Stomach smooth muscle (tissue), 2 donors: ENCODE measurements around the gene RAB22A.
A peak's percentile ranks its signal among the peaks of the same experiment; 100 is the strongest.

Experiments
- H3K27ac ChIP-seq: one replicate; pipeline ENCODE4 v1.7.0; 2013; ENCODE audit warnings: mild to moderate bottlenecking, low read length, inconsistent platforms
- H3K27me3 ChIP-seq, 2 donors: one replicate each; pipeline ENCODE4 v1.7.0; 2013; ENCODE audit warnings: low read length in 2 of 2; ENCODE audit not compliant: insufficient read depth in 2 of 2, control insufficient read depth in 1 of 2
- H3K36me3 ChIP-seq, 2 donors: one replicate each; pipeline ENCODE4 v1.7.0; 2013; ENCODE audit warnings: low read length in 2 of 2; ENCODE audit not compliant: control insufficient read depth in 2 of 2, insufficient read depth in 2 of 2
- H3K4me1 ChIP-seq: one replicate; pipeline ENCODE4 v1.7.0; 2013; ENCODE audit warnings: low read length; ENCODE audit not compliant: control insufficient read depth, insufficient read depth
- H3K4me3 ChIP-seq, 2 donors: one replicate each; pipeline ENCODE4 v1.7.0; 2013; ENCODE audit warnings: low read length in 2 of 2
- H3K9ac ChIP-seq, 2 donors: one replicate each; pipeline ENCODE4 v1.7.0; 2013; ENCODE audit warnings: low read length in 2 of 2, mild to moderate bottlenecking in 1 of 2
- H3K9me3 ChIP-seq, 2 donors: one replicate each; pipeline ENCODE4 v1.7.0; 2013; ENCODE audit warnings: low read length in 2 of 2; ENCODE audit not compliant: control insufficient read depth in 2 of 2
- donor health status: healthy.
- donor health status: Pancreatic carcinoma.

Gene RAB22A

DNA sequence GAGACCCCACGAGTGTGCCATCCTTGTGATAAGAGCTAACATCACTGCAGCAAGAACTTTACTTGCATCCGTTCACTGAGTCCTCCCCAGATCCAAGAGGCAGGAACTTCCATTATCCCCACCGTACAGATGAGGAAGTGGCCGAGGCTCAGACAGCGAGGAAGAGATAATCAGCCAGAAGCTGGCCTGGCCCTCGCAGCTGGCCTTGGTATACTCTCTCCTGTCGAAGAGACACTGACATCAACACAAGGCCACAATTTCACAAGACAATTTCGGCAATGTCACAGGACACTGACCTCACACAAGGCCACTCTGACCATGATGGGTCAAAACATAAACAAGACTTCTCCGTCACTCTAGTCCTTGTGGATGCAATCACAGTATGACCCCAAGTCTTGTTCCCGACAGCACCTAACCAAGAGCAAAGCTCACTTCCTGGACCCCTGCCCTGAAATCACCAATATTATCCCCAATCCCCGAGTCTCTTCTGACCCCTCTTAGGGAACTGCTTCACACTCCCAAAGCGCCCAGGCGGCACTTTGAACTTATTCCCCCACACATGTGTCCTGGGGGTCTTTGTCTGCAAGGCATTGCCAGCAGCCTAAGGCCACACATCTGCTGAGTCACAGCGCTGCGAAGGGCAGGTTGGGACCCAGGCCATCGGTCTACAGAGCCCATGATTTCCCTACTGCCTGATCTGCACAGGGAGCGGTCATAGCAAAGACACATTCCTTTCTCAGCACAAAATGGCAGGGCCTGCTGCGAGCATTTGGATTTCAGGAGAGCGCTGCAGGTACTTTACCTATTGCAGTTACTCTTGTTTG is 64.7 kb downstream of the RAB22A start:
- Histone ChIP-seq H3K36me3 (no peaks in the 10 kb centered on the region), H3K27me3 (no peaks in the 10 kb centered on the region), H3K27ac (no peak overlapping the region), H3K4me3 (no peak overlapping the region), H3K4me1 (no peaks in the 10 kb centered on the region), H3K9ac (no peak overlapping the region), H3K9me3 (no peaks in the 10 kb centered on the region)

DNA sequence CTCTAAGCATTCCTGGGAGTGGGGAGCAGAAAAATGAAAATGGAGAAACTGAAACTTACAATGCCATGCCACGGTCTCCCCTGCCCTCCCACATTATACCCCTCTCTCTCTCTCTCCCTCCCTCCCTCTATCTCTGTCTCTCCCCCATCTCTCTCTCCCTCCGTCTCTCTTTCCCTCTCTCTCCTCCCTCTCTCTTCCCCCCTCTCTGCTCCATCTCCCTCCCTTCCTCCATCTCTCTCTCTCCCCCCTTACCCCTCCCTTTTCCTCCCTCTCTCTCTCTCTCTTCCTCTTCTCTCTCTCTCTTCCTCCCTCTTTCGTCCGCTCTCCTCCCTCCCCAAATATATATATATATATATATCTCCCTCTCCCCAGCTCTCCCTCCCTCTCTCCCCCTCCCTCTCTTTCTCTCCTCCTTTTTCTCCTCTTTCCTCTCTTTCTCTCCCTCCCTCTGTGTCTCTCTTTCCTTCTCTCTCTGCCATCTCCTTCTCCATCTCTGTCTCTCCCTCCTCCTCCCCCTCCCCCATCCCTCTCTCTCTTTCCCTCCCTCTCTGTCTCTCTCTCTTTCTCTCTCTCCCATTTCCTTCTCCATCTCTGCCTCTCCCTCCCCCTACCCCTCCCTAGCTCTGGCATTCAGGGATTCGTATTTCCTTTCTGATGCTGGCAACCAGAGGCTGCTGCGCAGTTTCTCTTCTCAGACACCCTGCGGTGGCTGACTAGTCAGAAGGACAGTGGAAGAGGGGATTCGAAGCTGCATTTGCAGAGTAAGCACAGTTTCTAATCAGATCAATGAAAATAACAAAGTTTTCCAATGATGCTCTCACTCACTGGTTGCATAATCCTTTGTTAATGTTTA is 65.6 kb downstream of the RAB22A start:
- H3K4me1 ChIP-seq = no peaks in the 10 kb centered on the region
- no peak overlapping the region for H3K9ac ChIP-seq
- H3K4me3 ChIP-seq = no peak overlapping the region
- no peaks in the 10 kb centered on the region for H3K27me3 ChIP-seq
- H3K9me3 ChIP-seq = no peaks in the 10 kb centered on the region
- H3K27ac ChIP-seq = no peak overlapping the region
- no peaks in the 10 kb centered on the region for H3K36me3 ChIP-seq

DNA sequence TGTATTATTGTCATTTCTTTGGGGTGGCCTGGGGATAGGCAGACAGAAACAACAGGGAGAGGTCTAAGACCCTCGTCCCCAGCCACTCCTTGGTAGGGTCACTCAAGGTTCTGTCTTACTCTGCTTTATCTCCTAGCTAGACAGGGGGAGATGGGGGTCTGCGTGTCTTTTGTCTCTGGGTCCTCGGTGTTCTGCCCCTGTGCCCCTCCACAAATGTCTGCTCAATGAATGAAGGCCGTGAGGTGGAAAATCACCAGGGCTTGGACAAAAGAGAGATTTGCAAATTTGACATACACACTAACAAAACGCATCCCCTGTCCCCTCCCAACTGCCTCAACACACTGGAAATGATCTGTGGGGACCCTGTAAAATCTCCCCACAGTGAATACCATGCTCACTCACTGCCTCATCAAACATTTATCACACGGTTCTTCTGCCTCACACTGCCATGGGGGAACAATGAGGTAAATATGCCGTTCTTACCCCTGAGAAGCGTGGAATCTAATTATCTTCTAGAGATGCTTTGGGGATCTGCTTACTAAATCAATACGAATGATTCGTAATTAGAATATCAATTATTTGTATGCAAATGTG is 66.3 kb downstream of the RAB22A start:
- Histone ChIP-seq H3K27ac (no peak overlapping the region), H3K4me3 (no peak overlapping the region), H3K36me3 (no peaks in the 10 kb centered on the region), H3K9me3 (peaks cover 0 to under 1% of the 10 kb centered on the region in 2 donors), H3K4me1 (no peaks in the 10 kb centered on the region), H3K27me3 (no peaks in the 10 kb centered on the region), H3K9ac (no peak overlapping the region)

DNA sequence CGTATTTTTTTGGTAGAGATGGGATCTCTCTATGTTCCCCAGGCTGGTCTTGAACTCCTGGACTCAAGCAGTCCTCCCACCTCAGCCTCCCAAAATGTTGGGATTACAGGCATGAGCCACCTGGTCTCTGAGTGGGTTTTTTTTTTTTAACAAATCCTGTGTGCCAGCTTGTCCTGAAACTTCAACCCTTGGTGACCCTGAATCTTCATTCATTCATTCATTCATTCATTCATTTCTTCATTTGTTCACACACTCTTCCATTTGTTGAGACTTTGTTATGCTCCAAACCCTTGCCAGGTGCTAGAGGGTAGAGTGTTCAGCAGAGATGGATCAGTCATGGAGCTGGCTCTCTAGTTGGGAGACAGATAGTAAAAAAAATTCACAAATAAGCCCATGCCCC is 67.5 kb downstream of the RAB22A start:
- no peaks in the 10 kb centered on the region for H3K27me3 ChIP-seq
- H3K9ac ChIP-seq = no peak overlapping the region
- peaks cover 0 to 3% of the 10 kb centered on the region in 2 donors for H3K9me3 ChIP-seq
- no peak overlapping the region for H3K27ac ChIP-seq
- no peaks in the 10 kb centered on the region for H3K36me3 ChIP-seq
- H3K4me1 ChIP-seq = no peaks in the 10 kb centered on the region
- no peak overlapping the region for H3K4me3 ChIP-seq

DNA sequence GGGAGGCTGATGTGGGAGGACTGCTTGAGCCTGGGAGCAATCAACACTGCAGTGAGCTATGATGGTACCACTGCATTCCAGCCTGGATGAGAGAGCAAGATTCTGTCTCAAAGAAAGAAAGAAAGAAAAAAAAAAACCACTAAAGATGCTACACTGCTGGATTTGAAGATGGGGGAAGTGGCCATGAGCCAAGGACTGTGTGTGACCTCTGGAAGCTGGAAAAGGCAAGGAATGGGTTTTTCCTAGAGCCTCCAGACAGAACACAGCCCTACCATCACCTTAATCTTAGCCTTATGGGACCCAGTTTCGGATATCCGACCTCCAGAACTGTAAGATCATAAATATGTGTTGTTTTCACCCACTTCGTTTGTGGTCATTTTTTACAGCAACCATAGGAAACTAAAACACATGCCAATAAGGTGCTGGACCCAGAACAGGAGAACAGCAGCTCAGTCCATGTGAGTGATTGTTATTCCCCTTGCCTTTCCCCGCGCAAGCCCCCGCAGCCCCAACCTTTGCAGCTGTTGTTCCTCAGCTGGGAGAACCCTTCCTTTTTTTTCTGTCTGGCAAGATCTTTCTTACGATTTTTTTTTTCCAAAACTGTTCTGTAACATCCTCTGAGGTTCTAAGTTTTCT is 68.4 kb downstream of the RAB22A start:
- peaks cover 2 to 3% of the 10 kb centered on the region in 2 donors for H3K9me3 ChIP-seq
- H3K4me1 ChIP-seq = no peaks in the 10 kb centered on the region
- H3K36me3 ChIP-seq = no peaks in the 10 kb centered on the region

DNA sequence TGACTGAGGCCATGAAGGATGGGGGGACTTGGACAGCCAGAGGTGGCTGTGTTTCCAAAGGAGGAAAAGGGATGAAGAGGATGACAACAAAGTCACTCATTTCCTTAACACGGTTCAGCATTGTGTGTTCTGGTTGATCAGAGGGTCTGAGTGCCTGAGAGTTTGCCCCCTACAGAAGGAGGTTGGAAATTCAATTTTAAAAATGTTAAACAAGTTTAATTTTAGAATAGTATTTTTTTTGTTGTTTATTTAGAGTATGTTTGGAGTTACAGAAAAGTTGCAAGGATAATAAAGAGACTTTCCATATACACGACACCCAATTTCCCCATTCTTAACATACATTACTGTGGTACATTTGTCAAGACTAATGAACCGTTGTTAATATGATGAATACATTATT is 69.2 kb downstream of the RAB22A start:
- Histone ChIP-seq H3K36me3 (no peaks in the 10 kb centered on the region), H3K27me3 (no peaks in the 10 kb centered on the region), H3K4me1 (no peaks in the 10 kb centered on the region), H3K9me3 (peaks cover 2 to 3% of the 10 kb centered on the region in 2 donors), H3K4me3 (no peak overlapping the region), H3K9ac (no peak overlapping the region), H3K27ac (no peak overlapping the region)

More for the DNA sequence above, 68.4 kb downstream of the RAB22A start:
- no peaks in the 10 kb centered on the region for H3K27me3 ChIP-seq
- no peak overlapping the region for H3K9ac ChIP-seq
- H3K4me3 ChIP-seq = no peak overlapping the region
- H3K27ac ChIP-seq = no peak overlapping the region

DNA sequence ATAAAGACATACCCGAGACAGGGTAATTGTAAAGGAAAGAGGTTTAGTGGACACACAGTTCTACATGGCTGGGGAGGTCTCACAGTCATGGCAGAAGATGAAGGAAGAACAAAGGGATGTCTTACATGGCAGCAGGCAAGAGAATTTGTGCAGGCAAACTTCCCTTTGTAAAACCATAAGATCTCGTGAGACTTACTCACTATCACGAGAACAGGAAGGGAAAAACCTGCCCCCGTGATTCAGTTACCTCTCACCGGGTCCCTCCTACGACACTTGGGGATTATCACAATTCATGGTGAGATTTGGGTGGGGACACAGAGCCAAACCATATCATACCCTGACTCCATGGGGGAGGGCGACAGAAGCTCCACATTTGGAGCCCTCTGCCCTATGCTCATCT is 72.1 kb downstream of the RAB22A start:
- H3K27ac ChIP-seq = no peak overlapping the region
- no peaks in the 10 kb centered on the region for H3K4me1 ChIP-seq
- peaks cover 2 to 3% of the 10 kb centered on the region in 2 donors for H3K9me3 ChIP-seq
- no peaks in the 10 kb centered on the region for H3K36me3 ChIP-seq
- no peak overlapping the region for H3K4me3 ChIP-seq
- H3K27me3 ChIP-seq = no peaks in the 10 kb centered on the region
- H3K9ac ChIP-seq = no peak overlapping the region

DNA sequence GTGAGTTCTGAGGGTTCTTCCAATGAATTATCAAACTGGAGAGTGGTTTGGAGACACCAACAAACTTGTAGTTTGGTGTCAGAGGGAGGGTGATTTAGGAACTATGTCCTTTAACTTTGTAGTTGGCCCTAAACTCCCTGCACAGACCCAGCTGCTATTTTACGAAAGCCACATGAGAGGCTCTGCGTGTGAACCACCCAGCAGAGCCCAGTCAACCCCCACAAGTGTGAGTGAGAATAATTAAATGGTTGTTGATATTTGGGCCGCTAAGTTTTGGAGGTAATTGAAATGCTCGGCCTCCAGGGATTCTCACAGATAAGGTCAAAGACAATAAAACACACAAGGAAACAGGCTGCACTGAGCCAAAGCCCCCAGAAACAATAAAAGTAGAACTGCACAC is 72.6 kb downstream of the RAB22A start:
- H3K36me3 ChIP-seq = no peaks in the 10 kb centered on the region
- no peak overlapping the region for H3K9ac ChIP-seq
- H3K27ac ChIP-seq = no peak overlapping the region
- H3K27me3 ChIP-seq = no peaks in the 10 kb centered on the region
- H3K4me3 ChIP-seq = no peak overlapping the region
- H3K4me1 ChIP-seq = no peaks in the 10 kb centered on the region
- H3K9me3 ChIP-seq = peaks cover 2 to 3% of the 10 kb centered on the region in 2 donors

DNA sequence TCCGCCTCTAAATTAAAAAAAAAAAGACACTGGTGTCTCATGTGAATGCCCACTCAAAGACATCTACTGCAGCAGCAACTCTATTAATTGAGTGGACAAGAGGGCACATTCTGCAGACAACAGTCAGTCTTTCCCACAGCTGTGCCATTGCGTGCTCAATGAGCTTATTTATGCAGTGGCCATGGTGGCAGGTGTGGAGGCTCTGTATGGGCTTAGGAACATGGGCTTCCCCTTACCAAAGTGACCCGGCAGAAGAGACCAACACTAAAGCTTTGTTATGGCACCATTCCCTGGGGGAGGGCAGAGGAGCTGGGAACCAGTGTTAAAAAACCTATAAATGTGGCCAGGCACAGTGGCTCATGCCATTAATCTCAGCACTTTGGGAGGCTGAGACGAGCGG is 75.3 kb downstream of the RAB22A start:
- Histone ChIP-seq H3K27me3 (no peaks in the 10 kb centered on the region), H3K36me3 (no peaks in the 10 kb centered on the region), H3K9ac (no peak overlapping the region), H3K4me1 (peaks cover 4% of the 10 kb centered on the region), H3K4me3 (no peak overlapping the region), H3K27ac (no peak overlapping the region), H3K9me3 (peaks cover 2 to 3% of the 10 kb centered on the region in 2 donors)

DNA sequence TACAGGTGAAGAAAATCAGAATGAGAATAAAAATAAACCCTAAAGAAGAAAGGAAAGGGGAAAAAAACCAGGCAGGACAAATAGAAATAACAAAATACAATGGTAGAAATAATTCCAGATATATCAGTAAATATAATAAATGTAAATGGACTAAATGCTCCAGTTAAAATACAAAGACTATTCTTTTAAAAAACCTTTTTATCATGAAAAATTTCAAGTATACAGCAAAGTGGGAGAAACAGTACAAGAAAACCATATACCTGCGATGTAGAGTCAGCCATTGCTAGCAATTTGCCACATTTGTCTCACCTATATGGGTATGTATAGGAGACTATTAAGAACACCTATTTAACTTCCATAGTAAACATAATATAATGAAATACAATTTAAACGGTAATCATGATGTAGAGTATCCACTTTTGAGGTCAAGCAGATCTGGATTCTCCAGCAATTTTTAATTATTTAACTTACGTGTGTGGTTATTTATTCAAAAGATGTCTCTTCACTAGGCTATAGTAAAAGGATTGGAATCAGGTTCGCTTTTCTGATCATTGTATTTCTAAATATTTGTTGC is 78.6 kb downstream of the RAB22A start:
- H3K36me3 ChIP-seq = no peaks in the 10 kb centered on the region
- H3K9ac ChIP-seq = no peak overlapping the region
- no peaks in the 10 kb centered on the region for H3K27me3 ChIP-seq
- no peaks in the 10 kb centered on the region for H3K9me3 ChIP-seq
- H3K4me3 ChIP-seq = peak overlapping the region; percentile 43 to 74
- H3K27ac ChIP-seq = no peak overlapping the region
- peaks cover 19% of the 10 kb centered on the region for H3K4me1 ChIP-seq
